ENCODE data around the gene DNAH9.

DNA sequence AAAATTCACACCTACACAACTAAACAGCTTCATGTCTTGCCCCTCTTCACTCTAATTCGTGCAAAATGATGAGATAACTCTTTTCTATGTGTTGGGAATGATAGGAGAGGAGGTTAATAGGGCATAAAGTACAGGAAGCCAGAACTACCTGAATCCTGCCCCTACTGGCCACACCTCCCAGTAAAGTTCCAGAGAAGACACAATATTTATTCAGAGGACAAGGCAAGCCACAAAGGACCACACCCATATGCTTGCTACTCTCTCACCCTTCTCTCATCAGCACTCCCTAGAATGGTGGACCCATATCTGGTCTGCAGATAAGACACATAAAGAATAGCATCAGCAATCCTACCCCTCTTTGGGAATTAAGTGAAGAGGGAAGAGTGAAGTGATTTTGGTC is 324.4 kb downstream of the DNAH9 start:
- TF ChIP-seq, protein P1, sequence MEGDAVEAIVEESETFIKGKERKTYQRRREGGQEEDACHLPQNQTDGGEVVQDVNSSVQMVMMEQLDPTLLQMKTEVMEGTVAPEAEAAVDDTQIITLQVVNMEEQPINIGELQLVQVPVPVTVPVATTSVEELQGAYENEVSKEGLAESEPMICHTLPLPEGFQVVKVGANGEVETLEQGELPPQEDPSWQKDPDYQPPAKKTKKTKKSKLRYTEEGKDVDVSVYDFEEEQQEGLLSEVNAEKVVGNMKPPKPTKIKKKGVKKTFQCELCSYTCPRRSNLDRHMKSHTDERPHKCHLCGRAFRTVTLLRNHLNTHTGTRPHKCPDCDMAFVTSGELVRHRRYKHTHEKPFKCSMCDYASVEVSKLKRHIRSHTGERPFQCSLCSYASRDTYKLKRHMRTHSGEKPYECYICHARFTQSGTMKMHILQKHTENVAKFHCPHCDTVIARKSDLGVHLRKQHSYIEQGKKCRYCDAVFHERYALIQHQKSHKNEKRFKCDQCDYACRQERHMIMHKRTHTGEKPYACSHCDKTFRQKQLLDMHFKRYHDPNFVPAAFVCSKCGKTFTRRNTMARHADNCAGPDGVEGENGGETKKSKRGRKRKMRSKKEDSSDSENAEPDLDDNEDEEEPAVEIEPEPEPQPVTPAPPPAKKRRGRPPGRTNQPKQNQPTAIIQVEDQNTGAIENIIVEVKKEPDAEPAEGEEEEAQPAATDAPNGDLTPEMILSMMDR (IDR thresholded peaks at IDR 0.05 in 4 of 5, conservative IDR thresholded peaks at IDR 0.05 in 1 of 5) = no peak
- TF ChIP-seq POLR2A (IDR thresholded peaks at IDR 0.05) = no peak

Data from gastrocnemius medialis (tissue), 4 donors.